GM19395 (cell line): Measurements from ENCODE around the gene NKAPD1.
"Not testable (repeated sequence)": the region's sequence is repeated elsewhere in the genome, so short reads cannot be mapped to it uniquely, and the experiment has no call there.

Experiments used
- ATAC-seq: cut with Tn5 transposase; IDR thresholded peaks from one replicate; pipeline ENCODE4 v1.9.1; 2021; ENCODE audit warnings: mild to moderate bottlenecking, moderate library complexity; ENCODE audit not compliant: unreplicated experiment

NKAPD1 gene

GRCh38 chr11:112085822-112086421 is 11.8 kb downstream of the NKAPD1 start:
- peak; percentile 42 for ATAC-seq

- ATAC-seq = peak; percentile 95
Measured at GRCh38 chr11:112086422-112087191, 12.5 kb downstream of the NKAPD1 start, which contains the start of the genes SDHD and TIMM8B. TSS of gene SDHD (plus strand) at chr11:112086873. CDS start at chr11:112086908, 35 bp downstream. TSS of gene TIMM8B (minus strand) at chr11:112086756. CDS start at chr11:112086723, 33 bp downstream.

- ATAC-seq = no peak
Measured at GRCh38 chr11:112087212-112087611, 13.1 kb downstream of the NKAPD1 start.

DNA sequence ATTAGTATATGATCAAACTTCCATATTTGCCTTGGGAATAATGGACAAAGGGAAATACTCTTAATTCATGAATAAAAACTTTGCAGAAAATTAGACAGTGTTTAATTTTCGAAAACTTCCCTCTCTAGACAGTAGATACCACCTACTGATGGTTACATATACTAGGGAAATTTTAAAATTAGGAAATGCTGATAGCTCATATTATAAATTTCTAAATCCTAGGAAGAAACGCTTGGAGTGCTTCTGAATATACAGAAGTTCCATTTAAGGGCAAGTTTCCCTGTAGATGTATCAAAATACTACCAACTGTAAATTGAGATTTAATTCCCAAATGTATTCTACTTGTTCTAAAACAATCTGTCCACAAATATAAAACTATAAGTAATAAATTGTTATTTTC is 21.2 kb downstream of the NKAPD1 start:
- ATAC-seq = not testable (repeated sequence)

GRCh38 chr11:112096194-112096593 is 22.1 kb downstream of the NKAPD1 start:
- no peak for ATAC-seq

DNA sequence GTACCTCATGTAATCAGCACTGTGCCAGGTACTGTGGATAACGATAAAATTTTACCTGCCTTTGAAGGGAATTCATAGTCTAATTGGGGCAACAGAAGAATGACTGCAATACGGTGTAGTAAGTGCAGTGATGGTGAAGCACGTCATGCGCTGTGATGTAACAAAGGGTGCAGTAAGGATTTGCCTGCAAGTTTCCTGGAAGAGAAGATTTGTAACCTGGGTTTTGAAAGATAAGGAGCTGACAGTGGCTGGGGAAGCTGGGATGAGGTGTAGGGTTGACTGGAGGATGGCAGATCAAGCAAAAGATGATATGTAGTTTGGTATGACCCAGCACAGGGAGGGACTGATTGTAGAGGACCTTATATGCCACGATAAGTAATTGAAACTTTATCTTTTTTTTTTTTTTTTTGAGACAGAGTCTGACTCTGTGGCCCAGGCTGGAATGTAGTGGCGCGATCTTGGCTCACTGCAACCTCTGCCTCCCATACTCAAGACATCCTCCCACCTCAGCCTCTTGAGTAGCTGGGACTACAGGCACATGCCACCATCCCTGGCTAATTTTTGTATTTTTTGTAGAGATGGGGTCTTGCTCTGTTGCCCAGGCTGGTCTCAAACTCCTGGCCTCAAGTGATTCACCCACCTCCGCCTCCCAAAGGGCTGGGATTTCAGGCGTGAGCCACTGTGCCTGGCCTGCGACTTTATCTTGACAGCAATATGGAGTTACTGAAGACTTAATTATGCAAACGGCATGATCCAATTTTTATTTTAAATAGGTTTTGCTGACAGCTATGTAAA is 23.8 kb downstream of the NKAPD1 start:
- no peak for ATAC-seq

GRCh38 chr11:112100462-112100861 is 26.4 kb downstream of the NKAPD1 start:
- ATAC-seq = no peak

- no peak for ATAC-seq
Measured at GRCh38 chr11:112103446-112103845, 29.3 kb downstream of the NKAPD1 start.

GRCh38 chr11:112106070-112106469 is 32.0 kb downstream of the NKAPD1 start:
- no peak for ATAC-seq

DNA sequence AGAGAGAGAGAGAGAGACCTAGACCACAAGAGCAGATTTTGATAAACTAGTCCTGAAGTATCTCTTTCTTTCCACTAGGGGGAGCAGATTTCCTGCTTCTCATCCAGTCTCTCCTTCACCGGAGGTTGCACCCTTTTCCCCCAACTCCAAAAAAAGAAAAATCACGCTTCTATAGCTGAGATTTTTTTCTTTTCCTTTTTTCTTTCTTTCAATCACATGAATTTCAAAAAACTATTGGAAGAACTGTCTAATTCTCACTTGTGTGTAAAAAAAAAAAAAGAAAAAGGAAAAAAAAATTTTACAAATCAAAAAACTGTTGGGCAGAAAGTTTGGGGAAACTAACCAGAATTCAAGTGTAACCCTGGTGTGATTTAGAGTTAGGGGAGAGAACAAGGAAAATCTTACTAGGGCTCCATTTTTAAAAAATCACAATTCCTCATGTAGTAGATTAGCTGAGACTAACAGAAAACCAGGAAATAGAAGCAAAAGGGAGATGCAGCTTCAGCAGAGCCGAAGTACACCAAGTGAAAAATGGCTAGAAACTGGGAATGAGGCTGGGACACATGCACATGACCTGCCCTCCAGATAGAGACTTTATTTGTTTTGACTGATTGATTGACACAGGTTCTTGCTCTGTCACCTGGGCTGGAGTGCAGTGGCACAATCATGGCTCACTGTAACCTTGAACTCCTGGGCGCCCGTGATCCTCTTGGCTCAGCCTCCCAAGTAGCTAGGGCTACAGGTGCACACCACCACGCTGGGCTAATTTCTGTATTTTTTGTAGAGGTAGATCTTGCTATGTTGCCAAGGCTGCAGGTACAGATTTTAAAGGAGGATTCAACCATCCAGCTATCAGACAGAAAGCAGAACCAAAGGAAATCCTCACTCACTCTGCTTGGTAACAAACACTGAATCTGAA is 39.7 kb downstream of the NKAPD1 start:
- no peak for ATAC-seq

DNA sequence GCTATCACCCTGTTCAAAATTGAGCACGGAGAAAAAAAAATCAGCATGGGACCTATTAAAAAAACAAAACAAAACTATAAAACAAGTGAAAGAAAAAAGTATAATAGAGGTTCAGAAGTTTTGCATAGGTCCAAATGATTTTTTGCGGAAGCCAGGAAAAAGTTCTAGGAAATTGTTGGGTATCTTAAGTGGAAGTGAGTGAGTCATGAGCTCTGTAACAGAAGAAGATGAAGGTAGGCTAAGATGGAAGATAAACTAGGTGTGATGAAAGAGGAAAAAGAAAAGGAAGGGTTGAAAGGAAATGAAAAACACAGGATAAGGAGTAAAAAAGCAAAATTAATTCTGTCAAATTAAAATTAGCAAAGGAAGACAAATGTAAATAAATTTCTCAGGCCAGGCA is 40.4 kb downstream of the NKAPD1 start:
- ATAC-seq = no peak

DNA sequence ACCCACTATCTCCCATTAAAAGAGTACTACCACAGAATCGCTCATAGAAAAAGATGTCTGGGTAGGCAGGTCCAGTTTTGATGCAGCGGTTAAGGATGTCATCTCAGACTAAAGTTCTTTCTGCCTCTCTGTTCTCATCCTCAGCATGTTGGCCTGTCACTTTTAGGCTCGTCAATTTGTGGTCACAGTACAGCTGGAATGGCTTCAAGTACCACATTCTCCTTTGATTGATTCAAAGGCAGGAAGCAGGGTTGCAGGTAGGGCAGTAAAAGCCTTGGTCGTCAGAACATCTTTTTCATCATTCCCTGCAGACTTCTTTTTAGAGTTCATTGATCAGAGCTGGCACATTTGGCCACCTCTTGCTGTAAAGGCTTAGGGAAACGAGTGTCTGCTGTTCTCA is 41.3 kb downstream of the NKAPD1 start:
- no peak for ATAC-seq

GRCh38 chr11:112118176-112118575 is 44.1 kb downstream of the NKAPD1 start:
- no peak for ATAC-seq

DNA sequence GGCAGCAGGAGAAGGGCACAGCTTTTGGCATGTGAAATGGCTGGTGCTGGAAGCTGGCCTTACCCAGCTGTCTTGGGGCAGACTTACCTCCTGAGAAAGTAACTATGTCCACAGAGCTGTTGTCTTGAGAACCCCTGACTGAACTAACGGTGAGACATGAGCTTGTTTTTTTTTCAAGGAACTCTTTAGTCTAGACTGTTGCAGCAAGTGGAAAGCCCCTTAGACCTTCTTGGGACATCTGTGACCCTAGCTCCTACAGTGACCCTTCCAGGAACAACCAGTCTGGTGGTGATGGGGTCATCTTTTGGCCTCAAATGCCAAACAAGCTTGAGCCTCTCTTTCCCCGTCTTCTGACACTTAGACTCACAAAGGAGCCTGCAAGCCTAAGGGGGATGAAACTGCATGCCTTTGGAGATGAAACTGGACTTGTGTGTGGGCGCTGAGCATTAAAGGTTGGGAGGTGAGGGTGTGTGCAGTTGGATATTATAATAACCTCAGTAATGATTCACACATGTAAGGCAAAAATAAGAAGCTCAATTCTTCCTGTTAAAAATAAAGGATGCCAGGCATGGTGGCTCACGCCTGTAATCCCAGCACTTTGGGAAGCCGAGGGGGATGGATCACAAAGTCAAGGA is 48.0 kb downstream of the NKAPD1 start:
- ATAC-seq = no peak

DNA sequence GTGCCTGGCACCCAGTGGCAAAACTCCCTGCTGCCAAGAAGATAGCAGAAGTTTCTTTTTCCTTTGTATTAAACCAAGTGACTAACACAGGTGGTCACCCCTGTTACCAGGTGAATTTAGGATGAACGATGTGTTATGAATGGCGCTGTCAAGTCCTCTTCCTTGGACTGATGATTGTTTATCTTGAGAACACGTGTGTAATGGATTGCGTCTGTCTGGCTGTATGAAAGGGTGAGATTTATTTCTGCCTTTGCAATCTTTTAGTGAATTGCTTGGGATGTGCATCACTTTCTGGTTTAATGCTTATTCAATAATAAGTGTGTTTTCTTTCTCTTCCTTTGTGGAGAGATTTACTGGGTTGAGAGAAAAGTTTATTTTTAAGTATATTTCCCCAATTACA is 49.0 kb downstream of the NKAPD1 start:
- ATAC-seq = no peak

GRCh38 chr11:112127056-112127455 is 53.0 kb downstream of the NKAPD1 start:
- no peak for ATAC-seq

DNA sequence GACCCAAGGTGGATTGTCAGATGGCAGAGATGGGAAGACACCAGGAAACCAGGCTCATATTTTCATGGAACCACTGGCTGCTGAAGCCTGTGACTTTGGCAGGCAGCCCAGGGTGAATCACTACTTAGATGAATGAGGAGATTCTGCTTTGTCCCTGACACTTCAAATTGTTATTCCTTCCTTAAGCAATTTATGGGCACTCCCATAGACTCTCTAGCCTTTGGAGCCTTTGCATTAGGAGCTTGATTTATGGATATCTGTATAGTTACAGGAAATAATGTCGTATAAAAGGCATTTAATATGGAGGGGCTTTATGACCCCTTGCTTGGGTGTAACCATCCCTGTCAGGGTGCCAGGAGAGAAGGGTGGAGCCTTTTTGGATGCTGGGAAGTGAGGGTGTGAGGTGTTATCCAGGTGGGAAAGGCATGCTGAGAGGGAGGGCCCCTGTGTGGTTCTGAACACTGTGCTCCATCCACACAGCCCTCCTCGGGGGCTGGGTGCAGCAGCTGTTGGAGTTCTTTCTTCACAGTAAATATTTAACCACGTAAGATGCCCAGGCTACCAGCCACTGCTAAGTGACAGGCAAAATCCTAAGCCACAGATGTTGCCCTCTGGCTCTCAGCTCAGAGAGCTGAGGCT is 54.5 kb downstream of the NKAPD1 start:
- no peak for ATAC-seq

DNA sequence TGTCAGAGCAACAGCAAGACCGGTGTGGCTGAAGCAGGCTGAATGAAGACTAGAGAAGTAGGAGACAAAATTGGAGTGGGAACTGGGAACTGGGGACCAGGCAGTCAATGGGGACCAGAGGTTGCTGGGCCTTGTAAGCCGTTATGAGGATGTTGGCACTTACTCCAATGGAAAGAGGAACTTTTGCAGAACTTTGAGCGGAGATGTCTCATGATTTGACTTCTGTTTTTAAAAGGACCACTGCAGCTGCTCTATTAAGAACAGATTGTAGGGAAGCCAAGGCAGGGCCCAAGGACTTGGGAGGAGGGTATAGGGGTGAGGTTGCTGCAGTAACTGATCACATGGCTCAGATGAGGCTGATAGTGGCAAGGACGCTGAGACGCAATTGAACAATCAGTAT is 55.6 kb downstream of the NKAPD1 start:
- ATAC-seq = no peak

DNA sequence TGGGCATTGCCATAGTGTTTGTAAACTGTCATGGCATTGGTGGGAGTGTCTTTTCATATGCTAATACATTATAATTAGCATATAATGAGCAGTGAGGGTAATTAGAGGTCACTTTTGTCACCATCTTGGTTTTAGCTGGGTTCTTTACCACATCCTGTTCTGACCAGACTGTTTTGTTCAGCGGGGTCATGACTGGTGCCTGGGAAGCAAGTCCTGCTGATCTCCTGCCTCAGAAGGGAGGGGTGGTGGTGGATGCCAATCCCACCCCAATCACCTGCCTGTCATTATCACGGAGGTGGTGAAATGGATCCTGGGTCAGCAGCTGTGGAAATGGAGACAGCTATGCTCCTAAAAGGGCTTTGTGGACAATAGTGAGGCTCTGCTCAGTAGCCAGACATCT is 58.6 kb downstream of the NKAPD1 start:
- ATAC-seq = no peak

DNA sequence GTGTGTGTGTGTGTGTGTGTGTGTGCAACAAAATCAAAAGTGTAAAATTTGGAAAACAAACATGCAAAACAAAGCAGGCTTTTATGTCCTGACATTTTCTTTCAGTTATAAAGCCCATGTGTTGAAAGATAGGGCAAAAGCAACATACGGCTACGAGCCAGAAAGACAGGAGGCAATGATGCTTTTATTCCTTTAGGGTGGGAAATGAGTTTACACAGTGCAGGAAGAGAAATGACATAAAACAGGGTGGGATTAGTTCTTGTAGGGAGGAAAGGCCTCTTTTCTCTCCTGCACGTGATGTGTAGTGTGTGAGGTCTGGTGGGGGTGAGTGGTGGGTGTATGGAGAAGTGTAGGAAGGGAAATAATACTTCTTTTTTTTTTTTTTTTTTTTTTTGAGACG is 60.4 kb downstream of the NKAPD1 start:
- no peak for ATAC-seq
